ENCODE results near the gene SLC50A1.

SLC50A1 gene

GRCh38 chr1:155093911-155094621 is 41.6 kb upstream of the SLC50A1 start:
- peak; percentile 65 for TF ChIP-seq CTCF (IDR thresholded peaks at IDR 0.05; ENCODE audit: control insufficient read depth, extremely low read depth, insufficient read depth)
- no peak overlapping the region for H3K4me3 ChIP-seq (ENCODE audit: low read depth, low read length)
- DNase-seq (ENCODE audit: low read depth): no peak

DNA sequence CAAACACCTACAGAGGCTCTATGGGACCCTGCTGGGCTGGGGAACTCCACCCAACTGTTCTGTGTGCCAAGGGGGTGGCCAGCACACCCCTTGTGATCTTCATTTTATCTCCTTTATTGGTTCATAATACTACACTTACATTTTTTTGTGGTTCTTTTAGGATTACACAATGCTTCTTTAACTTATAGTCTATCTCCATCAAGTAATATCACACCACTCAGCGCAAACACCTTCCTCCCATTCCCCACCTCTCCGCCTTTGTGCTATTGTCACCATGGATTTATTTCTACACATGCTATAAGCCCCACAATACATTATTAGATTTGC is 41.1 kb upstream of the SLC50A1 start:
- no peak overlapping the region for H3K4me3 ChIP-seq (ENCODE audit: low read depth, low read length)
- no peak for DNase-seq (ENCODE audit: low read depth)
- TF ChIP-seq CTCF (IDR thresholded peaks at IDR 0.05; ENCODE audit: control insufficient read depth, extremely low read depth, insufficient read depth): no peak

DNA sequence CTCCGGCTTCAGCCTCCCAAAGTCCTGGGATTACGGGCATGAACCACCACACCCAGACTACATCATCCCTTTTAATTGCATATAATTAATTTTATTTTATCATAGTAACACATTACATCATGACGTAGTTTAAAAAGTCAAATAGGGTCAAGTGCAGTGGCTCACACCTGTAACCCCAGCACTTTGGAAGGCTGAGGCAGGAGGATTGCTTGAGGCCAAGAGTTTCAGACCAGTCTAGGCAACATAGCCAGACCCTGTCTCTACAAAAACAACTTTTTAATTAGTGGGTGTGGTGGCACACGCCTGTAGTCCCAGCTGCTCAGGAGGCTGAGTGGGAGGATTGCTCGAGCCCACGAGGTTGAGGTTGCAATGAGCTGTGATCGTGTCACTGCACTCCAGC is 36.3 kb upstream of the SLC50A1 start:
- H3K4me3 ChIP-seq (ENCODE audit: low read depth, low read length): no peak overlapping the region
- no peak for TF ChIP-seq CTCF (IDR thresholded peaks at IDR 0.05; ENCODE audit: control insufficient read depth, extremely low read depth, insufficient read depth)
- DNase-seq (ENCODE audit: low read depth): no peak

- no peak for TF ChIP-seq CTCF (IDR thresholded peaks at IDR 0.05; ENCODE audit: control insufficient read depth, extremely low read depth, insufficient read depth)
- DNase-seq (ENCODE audit: low read depth): no peak
- H3K4me3 ChIP-seq (ENCODE audit: low read depth, low read length): no peak overlapping the region
Measured at GRCh38 chr1:155103325-155103724, 32.3 kb upstream of the SLC50A1 start.

GRCh38 chr1:155104605-155105534 is 30.8 kb upstream of the SLC50A1 start:
- no peak for TF ChIP-seq CTCF (IDR thresholded peaks at IDR 0.05; ENCODE audit: control insufficient read depth, extremely low read depth, insufficient read depth)
- no peak for DNase-seq (ENCODE audit: low read depth)
- H3K4me3 ChIP-seq (ENCODE audit: low read depth, low read length): no peak overlapping the region

GRCh38 chr1:155105604-155106011 is 30.0 kb upstream of the SLC50A1 start:
- no peak for DNase-seq (ENCODE audit: low read depth)
- no peak for TF ChIP-seq CTCF (IDR thresholded peaks at IDR 0.05; ENCODE audit: control insufficient read depth, extremely low read depth, insufficient read depth)
- H3K4me3 ChIP-seq (ENCODE audit: low read depth, low read length): no peak overlapping the region

All from LNCaP clone FGC (cell line).